Right renal pelvis (tissue), 4 donors: ENCODE results near the gene GRM7. TPM values are rescaled to one million over a fixed set of nuclear protein-coding genes. Genes with fewer than 3 reads are reported as not detected.
A peak's percentile ranks its signal among the peaks of the same experiment; 100 is the strongest.

Source experiments
- DNase-seq, 4 donors: peaks; one replicate each; pipeline ENCODE4 v3.0.0-alpha.2; 2013; ENCODE audit warnings: low read depth in 4 of 4, low spot score in 3 of 4, missing footprints in 1 of 4
- polyA plus RNA-seq, 4 donors: library from polyadenylated mRNA; unstranded; fragments of 120-200 nt; gene quantifications; one replicate each; pipeline ENCODE4 v1.2.1, GENCODE V29; 2013; ENCODE audit not compliant: insufficient read length in 4 of 4

The GRM7 gene
- polyA plus RNA-seq, 4 donors = 1.6 to 3.2 (median 2.2) TPM

DNA sequence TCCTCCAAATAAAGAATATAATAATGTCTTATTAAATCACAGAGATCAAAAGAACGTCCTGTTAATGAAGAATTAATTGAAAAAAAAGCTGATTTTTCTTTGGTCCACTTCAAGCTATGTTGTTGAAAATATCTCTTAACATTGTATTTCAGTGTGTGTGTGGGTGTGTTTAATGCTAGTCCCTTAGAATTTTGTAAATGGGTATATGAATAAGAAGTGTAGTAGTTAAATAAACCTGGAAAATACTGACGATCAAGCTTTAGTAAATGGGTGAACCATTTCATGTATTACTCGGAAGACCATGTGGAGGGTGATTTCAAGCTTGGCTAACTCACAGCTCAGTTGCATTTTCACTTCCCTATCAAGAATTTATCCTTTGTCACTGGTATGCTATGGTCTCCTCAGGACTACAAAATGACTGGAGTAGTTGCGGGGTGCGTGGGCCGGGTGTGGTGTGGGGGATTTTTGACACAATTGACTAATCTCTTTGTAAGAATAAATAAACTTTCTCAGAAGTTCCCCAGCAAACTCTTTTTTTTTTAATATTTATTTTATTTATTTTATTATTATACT lies 586.4 kb downstream of the GRM7 start:
- no peak for DNase-seq

- no peak for DNase-seq
Observed at GRCh38 chr3:7456386-7456785, 595.5 kb downstream of the GRM7 start.

- DNase-seq = no peak
Observed at GRCh38 chr3:7461202-7461825, 600.4 kb downstream of the GRM7 start.

- DNase-seq = no peak
Observed at GRCh38 chr3:7469866-7470265, 609.0 kb downstream of the GRM7 start.

DNA sequence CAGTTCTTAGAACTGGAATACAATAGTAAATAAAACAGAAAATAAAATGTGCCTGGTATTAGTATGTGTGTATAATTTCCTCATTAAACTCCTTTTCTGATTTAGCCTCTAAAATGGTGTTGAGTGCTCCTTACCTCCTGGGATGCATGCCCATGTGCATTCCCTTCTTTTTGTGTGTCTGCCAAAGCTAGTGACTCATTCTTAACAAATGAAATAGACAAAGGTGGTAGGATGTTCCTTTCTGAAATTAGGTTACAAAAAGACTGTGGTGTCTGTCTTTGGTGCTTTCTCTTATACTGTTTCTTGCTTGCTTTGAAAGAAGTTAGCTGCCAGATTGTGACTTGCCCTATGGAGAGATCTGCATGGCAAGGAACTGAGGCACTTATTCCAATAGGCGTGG lies 623.7 kb downstream of the GRM7 start:
- DNase-seq = no peak

DNA sequence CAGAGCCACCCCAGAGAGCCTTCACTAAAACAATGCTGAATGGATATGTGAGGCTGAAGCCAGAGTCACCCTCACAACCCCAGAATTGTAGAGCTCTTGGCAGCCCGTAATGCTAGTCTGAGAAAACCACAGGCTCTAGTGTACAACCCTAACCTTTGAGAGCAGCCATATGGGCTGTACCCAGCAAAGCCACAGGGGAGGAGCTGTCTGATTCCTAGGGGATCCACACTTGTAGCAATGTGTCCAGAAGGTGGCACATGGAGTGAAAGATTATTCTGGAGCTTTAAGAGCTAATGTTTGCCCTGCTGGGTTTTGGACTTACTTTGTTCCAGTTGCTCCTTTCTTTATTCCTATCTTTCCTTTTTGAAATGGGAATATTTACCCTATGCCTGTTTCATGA lies 626.8 kb downstream of the GRM7 start:
- DNase-seq = no peak

DNA sequence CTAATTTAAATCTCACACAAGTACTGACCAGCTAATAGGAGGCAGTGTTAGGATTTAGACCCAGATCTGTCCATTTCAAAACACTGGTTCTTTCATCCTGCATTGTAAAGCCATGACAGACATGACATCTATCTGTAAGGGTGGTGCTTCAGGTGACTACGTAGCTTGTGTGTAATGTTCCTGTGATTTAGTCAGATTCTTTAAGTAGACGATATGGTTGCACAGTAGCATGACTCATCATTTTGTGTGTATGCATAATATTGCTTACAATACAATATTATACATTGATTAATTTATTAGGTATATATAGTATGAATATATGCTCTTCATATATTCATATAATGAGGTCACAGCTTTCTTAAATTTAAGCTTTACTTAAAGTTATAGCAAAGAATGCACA lies 628.5 kb downstream of the GRM7 start:
- no peak for DNase-seq

DNA sequence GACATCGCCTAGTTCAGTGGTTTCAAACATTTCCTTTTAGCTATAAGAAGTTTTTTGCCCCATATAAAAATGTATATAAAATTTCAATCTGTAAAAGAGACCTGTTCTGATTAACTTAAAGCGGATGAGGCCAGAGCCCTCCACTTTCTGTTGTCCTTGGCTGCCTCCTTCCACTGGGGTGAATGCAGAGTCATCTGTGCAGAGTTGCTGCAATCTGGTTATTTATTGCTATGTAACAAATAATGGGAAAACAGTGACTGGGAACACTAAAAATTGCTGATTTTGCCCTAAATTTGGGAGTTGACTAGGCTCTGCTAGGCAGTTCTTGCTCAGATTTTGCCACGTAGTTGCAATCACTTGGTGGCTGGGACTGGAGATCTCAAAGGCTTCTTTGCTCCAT lies 637.8 kb downstream of the GRM7 start:
- DNase-seq = peak in 1 of 4 donors; percentile 3

GRCh38 chr3:7503431-7503830 lies 642.5 kb downstream of the GRM7 start:
- no peak for DNase-seq

- DNase-seq = no peak
Observed at GRCh38 chr3:7504886-7505775, 644.2 kb downstream of the GRM7 start.

DNA sequence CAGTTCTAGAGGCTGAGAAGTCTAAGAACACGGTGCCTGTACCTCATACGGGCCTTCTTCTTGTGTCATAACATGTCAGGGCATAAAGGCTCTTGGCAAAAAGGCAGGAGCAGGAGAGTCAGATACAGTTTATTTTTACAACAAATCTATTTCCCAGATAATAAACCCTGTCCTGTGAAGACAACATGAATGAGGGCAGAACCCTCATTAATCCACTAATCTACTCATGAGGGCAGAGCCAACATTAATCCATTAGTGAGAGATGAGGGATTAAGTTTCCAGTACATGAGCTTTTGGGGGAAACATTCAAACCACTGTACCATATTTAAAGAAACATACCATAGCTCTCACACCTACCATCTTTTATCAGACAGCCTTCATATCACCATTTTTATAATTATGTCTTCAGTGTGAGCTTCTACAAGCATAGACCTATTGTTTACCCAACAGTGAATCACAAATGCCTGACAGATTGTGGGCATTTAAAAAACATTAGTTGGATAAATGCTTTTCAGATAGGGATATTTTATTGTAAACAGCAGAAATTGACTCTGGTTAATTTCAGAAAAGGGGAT lies 645.8 kb downstream of the GRM7 start:
- no peak for DNase-seq

DNA sequence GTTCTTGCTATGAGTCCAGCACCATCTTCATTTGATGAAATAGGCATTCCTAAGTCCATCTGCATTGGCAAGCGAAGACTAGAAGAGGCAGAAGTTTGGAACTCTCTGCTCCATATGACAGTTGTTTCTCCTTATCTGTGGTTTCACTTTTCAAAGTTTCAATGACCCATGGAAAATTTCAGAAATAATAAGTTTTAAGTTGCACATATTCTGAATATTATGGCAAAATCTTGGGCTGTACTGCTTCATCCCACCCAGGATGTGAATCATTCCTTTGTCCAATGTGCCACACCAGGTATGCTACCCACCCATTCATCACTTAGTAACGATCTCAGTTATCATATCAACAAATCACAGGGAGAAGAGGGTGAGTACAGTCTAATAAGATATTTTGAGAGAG lies 647.9 kb downstream of the GRM7 start:
- DNase-seq = no peak

DNA sequence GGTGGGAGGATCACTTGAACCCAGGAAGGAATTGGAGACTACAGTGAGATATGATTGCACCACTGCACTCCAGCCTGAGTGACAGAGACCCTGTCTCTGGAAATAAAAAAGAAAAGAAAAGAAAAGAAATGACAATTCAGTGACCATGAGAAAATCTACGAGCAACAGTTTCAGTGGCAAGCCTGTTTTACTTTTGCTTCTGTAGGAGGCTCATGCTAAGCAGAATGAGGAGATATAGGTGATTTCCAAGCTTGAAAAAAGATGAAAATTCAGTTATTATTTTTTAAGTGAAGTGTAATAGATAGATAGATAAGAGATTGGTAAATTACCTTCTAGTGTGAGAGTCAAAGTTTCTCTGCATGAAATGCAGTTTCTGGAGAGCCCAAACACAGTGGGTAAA lies 651.1 kb downstream of the GRM7 start:
- no peak for DNase-seq

GRCh38 chr3:7518026-7518425 lies 657.1 kb downstream of the GRM7 start:
- no peak for DNase-seq

DNA sequence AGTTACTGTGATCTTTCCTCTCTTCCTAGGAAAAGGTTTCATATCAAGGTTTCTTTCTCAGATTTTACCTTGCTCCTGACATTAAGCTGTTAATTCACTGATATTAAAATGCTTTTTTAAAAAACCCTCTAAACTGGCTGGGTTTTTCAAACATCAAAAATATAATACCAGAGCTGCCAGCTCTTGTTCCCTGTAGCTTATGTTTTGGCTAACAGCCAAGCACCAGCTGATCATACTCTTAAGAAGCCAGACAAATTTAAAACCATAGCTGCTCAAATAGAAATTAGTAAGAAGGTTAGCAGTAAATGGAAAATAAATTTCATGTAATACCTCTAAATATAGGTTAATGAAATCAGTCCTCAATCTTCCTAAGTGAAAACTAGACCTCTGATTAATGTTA lies 657.5 kb downstream of the GRM7 start:
- peak in 1 of 4 donors; percentile 12 for DNase-seq

GRCh38 chr3:7520059-7520458 lies 659.1 kb downstream of the GRM7 start:
- DNase-seq = no peak

GRCh38 chr3:7520593-7520992 lies 659.7 kb downstream of the GRM7 start:
- DNase-seq = no peak

GRCh38 chr3:7536510-7536909 lies 675.6 kb downstream of the GRM7 start:
- no peak for DNase-seq

- no peak for DNase-seq
Observed at GRCh38 chr3:7536921-7537320, 676.0 kb downstream of the GRM7 start.

GRCh38 chr3:7543294-7543880 lies 682.5 kb downstream of the GRM7 start:
- no peak for DNase-seq

DNA sequence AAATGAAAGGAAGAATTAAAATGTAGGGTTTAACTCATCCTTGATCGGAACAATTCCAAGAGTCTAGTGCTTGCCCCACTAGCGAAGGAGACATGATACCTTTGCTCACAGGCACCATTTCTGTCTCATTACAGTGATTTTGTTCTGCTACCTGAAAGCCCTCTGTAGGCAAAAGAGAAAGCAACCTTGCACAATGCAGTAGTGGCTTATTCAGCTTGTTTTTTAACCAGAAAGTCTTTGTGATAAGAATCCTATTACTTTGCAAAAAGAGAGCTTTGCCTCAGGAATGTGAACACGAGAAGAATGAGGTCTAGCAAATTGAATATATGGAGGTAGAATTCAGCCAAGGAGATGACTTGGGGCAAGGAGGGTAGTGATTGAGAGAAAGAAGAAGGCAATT lies 684.4 kb downstream of the GRM7 start:
- DNase-seq = no peak
